ENCODE results near the gene TLX2. TPM values are rescaled to one million over a fixed set of nuclear protein-coding genes. Genes with fewer than 3 reads are reported as not detected.

Gene TLX2
- total RNA-seq, 1 donor from 2014 or later = not detected

- H3K36me3 ChIP-seq (ENCODE audit: control insufficient read depth in 3 of 3, insufficient read depth in 3 of 3, low read length in 3 of 3) = peaks cover 16 to 19% (median 18%) of the 10 kb centered on the region in 3 donors
- H3K4me3 ChIP-seq (ENCODE audit: low read length in 3 of 3) = peak overlapping the region; percentile 61 to 86 (median 74)
- H3K9ac ChIP-seq (ENCODE audit: low read depth in 1 of 3, low read length in 3 of 3) = peak overlapping the region; percentile 59 to 79 (median 79)
- H3K27me3 ChIP-seq (ENCODE audit: control insufficient read depth in 3 of 3, insufficient read depth in 3 of 3, low read length in 3 of 3) = peaks cover 50 to 80% (median 59%) of the 10 kb centered on the region in 3 donors
- peak overlapping the region; percentile 77 for H3K27ac ChIP-seq (ENCODE audit: low read depth, low read length)
- H3K9me3 ChIP-seq (ENCODE audit: control insufficient read depth in 3 of 3, low read length in 3 of 3) = no peaks in the 10 kb centered on the region
- peaks cover 42 to 47% (median 45%) of the 10 kb centered on the region in 3 donors for H3K4me1 ChIP-seq (ENCODE audit: control insufficient read depth in 3 of 3, insufficient read depth in 3 of 3, low read length in 3 of 3)
Measured at GRCh38 chr2:74502147-74502719, 12.0 kb upstream of the TLX2 start.

GRCh38 chr2:74502720-74503505 is 11.3 kb upstream of the TLX2 start:
- Histone ChIP-seq H3K27ac (ENCODE audit: low read depth, low read length) (peak overlapping the region; percentile 77), H3K4me1 (ENCODE audit: control insufficient read depth in 3 of 3, insufficient read depth in 3 of 3, low read length in 3 of 3) (peaks cover 38 to 44% (median 40%) of the 10 kb centered on the region in 3 donors), H3K4me3 (ENCODE audit: low read length in 3 of 3) (peak overlapping the region; percentile 61 to 86 (median 74)), H3K27me3 (ENCODE audit: control insufficient read depth in 3 of 3, insufficient read depth in 3 of 3, low read length in 3 of 3) (peaks cover 45 to 73% (median 52%) of the 10 kb centered on the region in 3 donors), H3K9ac (ENCODE audit: low read depth in 1 of 3, low read length in 3 of 3) (peak overlapping the region; percentile 59 to 79 (median 79)), H3K9me3 (ENCODE audit: control insufficient read depth in 3 of 3, low read length in 3 of 3) (no peaks in the 10 kb centered on the region), H3K36me3 (ENCODE audit: control insufficient read depth in 3 of 3, insufficient read depth in 3 of 3, low read length in 3 of 3) (peaks cover 16 to 19% (median 18%) of the 10 kb centered on the region in 3 donors)

DNA sequence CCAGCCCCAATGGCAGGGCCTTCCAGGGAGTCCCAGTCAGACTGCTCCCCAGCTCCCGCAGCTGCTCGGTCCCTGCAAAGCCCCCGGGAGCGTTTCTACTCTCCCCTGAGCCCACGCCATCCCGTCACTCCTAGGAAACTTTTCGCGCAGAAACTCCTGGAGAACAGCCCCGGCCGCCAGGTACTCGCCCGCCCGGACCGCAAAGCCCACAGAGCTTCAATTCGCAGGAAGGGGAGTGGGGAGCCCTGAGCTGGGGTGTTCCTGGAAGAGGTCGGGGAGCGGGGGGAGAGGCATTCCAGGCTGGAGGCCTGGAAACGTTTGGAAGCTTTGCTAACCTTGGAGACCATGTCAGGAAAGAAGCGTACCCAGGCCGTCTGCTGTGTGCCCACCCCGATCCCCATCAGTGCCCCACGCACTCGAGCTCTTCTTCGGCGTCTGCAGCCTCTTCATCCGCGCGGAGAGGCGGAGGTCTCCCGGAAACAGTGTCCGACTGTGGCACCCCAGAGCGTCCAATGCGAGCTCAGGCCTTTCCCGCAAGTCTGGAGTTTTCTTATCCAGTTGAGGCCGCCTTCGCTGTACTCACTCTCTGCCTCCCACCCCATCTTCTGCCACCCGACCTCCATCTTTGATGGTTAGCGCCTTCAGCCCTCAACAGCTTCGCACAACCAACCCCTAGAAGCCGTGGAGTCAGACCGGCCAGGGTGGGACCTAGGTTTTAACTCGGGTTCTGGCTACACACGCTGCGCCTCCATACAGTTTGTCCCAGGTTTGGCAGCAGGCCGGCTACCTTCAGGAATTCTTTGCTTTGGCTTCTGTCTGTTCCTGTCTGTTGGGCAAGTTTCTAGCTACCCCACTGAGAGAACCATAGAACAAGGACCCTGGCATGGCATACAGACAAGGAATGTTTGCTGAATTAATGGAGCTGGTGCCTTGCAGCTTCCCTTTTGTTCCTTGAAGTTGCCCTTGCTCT is 10.5 kb upstream of the TLX2 start:
- H3K36me3 ChIP-seq (ENCODE audit: control insufficient read depth in 3 of 3, insufficient read depth in 3 of 3, low read length in 3 of 3) = peaks cover 16 to 19% (median 18%) of the 10 kb centered on the region in 3 donors
- H3K4me3 ChIP-seq (ENCODE audit: low read length in 3 of 3) = peak overlapping the region; percentile 61 to 86 (median 74)
- peaks cover 31 to 40% (median 33%) of the 10 kb centered on the region in 3 donors for H3K4me1 ChIP-seq (ENCODE audit: control insufficient read depth in 3 of 3, insufficient read depth in 3 of 3, low read length in 3 of 3)
- no peaks in the 10 kb centered on the region for H3K9me3 ChIP-seq (ENCODE audit: control insufficient read depth in 3 of 3, low read length in 3 of 3)
- peaks cover 37 to 65% (median 43%) of the 10 kb centered on the region in 3 donors for H3K27me3 ChIP-seq (ENCODE audit: control insufficient read depth in 3 of 3, insufficient read depth in 3 of 3, low read length in 3 of 3)
- peak overlapping the region; percentile 59 to 79 (median 79) for H3K9ac ChIP-seq (ENCODE audit: low read depth in 1 of 3, low read length in 3 of 3)
- H3K27ac ChIP-seq (ENCODE audit: low read depth, low read length) = peak overlapping the region; percentile 77

DNA sequence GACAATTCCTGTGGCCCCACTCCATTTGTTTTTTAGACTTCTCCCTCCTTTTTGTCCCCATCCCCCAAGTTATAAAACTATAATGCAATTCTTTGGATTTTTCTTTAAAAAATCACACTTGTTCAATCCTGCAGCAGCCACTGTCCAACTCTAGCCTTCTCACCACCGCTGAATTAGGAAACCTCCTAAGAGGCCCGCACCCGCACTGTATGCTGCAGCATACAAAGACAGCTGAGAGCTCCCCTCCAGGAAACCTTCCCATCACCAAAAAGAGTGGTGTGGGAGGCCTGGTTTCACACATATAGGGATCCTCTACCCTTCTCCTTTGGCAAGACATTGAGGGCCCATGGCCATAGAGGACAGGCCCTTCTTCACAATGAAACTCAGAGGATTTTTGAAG is 9.7 kb upstream of the TLX2 start:
- Histone ChIP-seq H3K27me3 (ENCODE audit: control insufficient read depth in 3 of 3, insufficient read depth in 3 of 3, low read length in 3 of 3) (peaks cover 31 to 58% (median 37%) of the 10 kb centered on the region in 3 donors), H3K36me3 (ENCODE audit: control insufficient read depth in 3 of 3, insufficient read depth in 3 of 3, low read length in 3 of 3) (peaks cover 16 to 19% (median 18%) of the 10 kb centered on the region in 3 donors), H3K4me3 (ENCODE audit: low read length in 3 of 3) (peak overlapping the region in 1 of 3 donors; percentile 86), H3K9me3 (ENCODE audit: control insufficient read depth in 3 of 3, low read length in 3 of 3) (no peaks in the 10 kb centered on the region), H3K27ac (ENCODE audit: low read depth, low read length) (peak overlapping the region; percentile 77), H3K9ac (ENCODE audit: low read depth in 1 of 3, low read length in 3 of 3) (no peak overlapping the region), H3K4me1 (ENCODE audit: control insufficient read depth in 3 of 3, insufficient read depth in 3 of 3, low read length in 3 of 3) (peaks cover 26 to 34% (median 26%) of the 10 kb centered on the region in 3 donors)

- H3K9me3 ChIP-seq (ENCODE audit: control insufficient read depth in 3 of 3, low read length in 3 of 3) = no peaks in the 10 kb centered on the region
- H3K36me3 ChIP-seq (ENCODE audit: control insufficient read depth in 3 of 3, insufficient read depth in 3 of 3, low read length in 3 of 3) = peaks cover 16 to 19% (median 18%) of the 10 kb centered on the region in 3 donors
- peak overlapping the region; percentile 3 to 29 (median 7) for H3K4me3 ChIP-seq (ENCODE audit: low read length in 3 of 3)
- H3K9ac ChIP-seq (ENCODE audit: low read depth in 1 of 3, low read length in 3 of 3) = peak overlapping the region in 1 of 3 donors; percentile 25
- peaks cover 24 to 31% (median 26%) of the 10 kb centered on the region in 3 donors for H3K4me1 ChIP-seq (ENCODE audit: control insufficient read depth in 3 of 3, insufficient read depth in 3 of 3, low read length in 3 of 3)
- peaks cover 31 to 53% (median 36%) of the 10 kb centered on the region in 3 donors for H3K27me3 ChIP-seq (ENCODE audit: control insufficient read depth in 3 of 3, insufficient read depth in 3 of 3, low read length in 3 of 3)
- no peak overlapping the region for H3K27ac ChIP-seq (ENCODE audit: low read depth, low read length)
Measured at GRCh38 chr2:74505448-74506246, 8.6 kb upstream of the TLX2 start.

- H3K9ac ChIP-seq (ENCODE audit: low read depth in 1 of 3, low read length in 3 of 3) = peak within 1 kb of the TSS; percentile 88 to 99 (median 98)
- H3K9me3 ChIP-seq (ENCODE audit: control insufficient read depth in 3 of 3, low read length in 3 of 3) = no peaks in the 10 kb centered on the region
- peaks cover 16 to 19% (median 18%) of the 10 kb centered on the region in 3 donors for H3K36me3 ChIP-seq (ENCODE audit: control insufficient read depth in 3 of 3, insufficient read depth in 3 of 3, low read length in 3 of 3)
- H3K27ac ChIP-seq (ENCODE audit: low read depth, low read length) = peak within 1 kb of the TSS; percentile 98
- peaks cover 34 to 54% (median 36%) of the 10 kb centered on the region in 3 donors for H3K27me3 ChIP-seq (ENCODE audit: control insufficient read depth in 3 of 3, insufficient read depth in 3 of 3, low read length in 3 of 3)
- H3K4me3 ChIP-seq (ENCODE audit: low read length in 3 of 3) = peak within 1 kb of the TSS; percentile 97 to 100 (median 99)
- H3K4me1 ChIP-seq (ENCODE audit: control insufficient read depth in 3 of 3, insufficient read depth in 3 of 3, low read length in 3 of 3) = peaks cover 24 to 30% (median 26%) of the 10 kb centered on the region in 3 donors
Measured at GRCh38 chr2:74507145-74507925, 6.9 kb upstream of the TLX2 start, which contains the start of gene PCGF1. TSS of gene PCGF1 (minus strand) at chr2:74507695. CDS start at chr2:74507668, 27 bp downstream.

- Histone ChIP-seq H3K4me3 (ENCODE audit: low read length in 3 of 3) (peak overlapping the region; percentile 97 to 100 (median 99)), H3K9me3 (ENCODE audit: control insufficient read depth in 3 of 3, low read length in 3 of 3) (no peaks in the 10 kb centered on the region), H3K27me3 (ENCODE audit: control insufficient read depth in 3 of 3, insufficient read depth in 3 of 3, low read length in 3 of 3) (peaks cover 35 to 53% (median 39%) of the 10 kb centered on the region in 3 donors), H3K27ac (ENCODE audit: low read depth, low read length) (peak overlapping the region; percentile 98), H3K9ac (ENCODE audit: low read depth in 1 of 3, low read length in 3 of 3) (peak overlapping the region; percentile 88 to 99 (median 98)), H3K36me3 (ENCODE audit: control insufficient read depth in 3 of 3, insufficient read depth in 3 of 3, low read length in 3 of 3) (peaks cover 16 to 19% (median 18%) of the 10 kb centered on the region in 3 donors), H3K4me1 (ENCODE audit: control insufficient read depth in 3 of 3, insufficient read depth in 3 of 3, low read length in 3 of 3) (peaks cover 24 to 29% (median 26%) of the 10 kb centered on the region in 3 donors)
Measured at GRCh38 chr2:74507926-74508520, 6.2 kb upstream of the TLX2 start.

- H3K4me1 ChIP-seq (ENCODE audit: control insufficient read depth in 3 of 3, insufficient read depth in 3 of 3, low read length in 3 of 3) = peaks cover 17 to 24% (median 20%) of the 10 kb centered on the region in 3 donors
- no peak overlapping the region for H3K9ac ChIP-seq (ENCODE audit: low read depth in 1 of 3, low read length in 3 of 3)
- H3K9me3 ChIP-seq (ENCODE audit: control insufficient read depth in 3 of 3, low read length in 3 of 3) = no peaks in the 10 kb centered on the region
- H3K36me3 ChIP-seq (ENCODE audit: control insufficient read depth in 3 of 3, insufficient read depth in 3 of 3, low read length in 3 of 3) = peaks cover 8 to 13% (median 11%) of the 10 kb centered on the region in 3 donors
- no peak overlapping the region for H3K27ac ChIP-seq (ENCODE audit: low read depth, low read length)
- peaks cover 52 to 61% (median 53%) of the 10 kb centered on the region in 3 donors for H3K27me3 ChIP-seq (ENCODE audit: control insufficient read depth in 3 of 3, insufficient read depth in 3 of 3, low read length in 3 of 3)
- no peak overlapping the region for H3K4me3 ChIP-seq (ENCODE audit: low read length in 3 of 3)
Measured at GRCh38 chr2:74510272-74510671, 4.0 kb upstream of the TLX2 start.

All from skeletal muscle tissue (tissue), 4 donors.